ENCODE data around the gene ARL6. TPM values are rescaled to one million over a fixed set of nuclear protein-coding genes. Genes with fewer than 3 reads are reported as not detected.
"Not testable (repeated sequence)": the region's sequence is repeated elsewhere in the genome, so short reads cannot be mapped to it uniquely, and the experiment has no call there.

Gene ARL6
- total RNA-seq, 1 experiment from 2014 or later = 12.1 TPM

GRCh38 chr3:97830638-97831037, 66.1 kb downstream of the ARL6 start:
- H3K79me2 ChIP-seq (ENCODE audit: low read length) = peaks cover 11% of the 10 kb centered on the region
- no peaks in the 10 kb centered on the region for H3F3A ChIP-seq (ENCODE audit: low read length, unreplicated experiment)
- intact Hi-C loops (cut with micrococcal nuclease) = no loop called here
- TF ChIP-seq EZH2phosphoT487 (IDR thresholded peaks at IDR 0.05; ENCODE audit: borderline replicate concordance, low read length) (no peak), CTCF (conservative IDR thresholded peaks at IDR 0.05; ENCODE audit: low read depth, low read length) (no peak)
- ChIA-PET CTCF (no interaction called here), POLR2A (ENCODE audit: unreplicated experiment) (no interaction called here)
- H3K9me2 ChIP-seq (replicated peaks; ENCODE audit: low read length) = no peaks in the 10 kb centered on the region
- BruUV-seq (replicated peaks) = no TSS peak
- H3K4me3 ChIP-seq (ENCODE audit: low read length) = no peak overlapping the region
- DNase-seq (no peak), ATAC-seq (no peak)
- H4K20me1 ChIP-seq (ENCODE audit: low read length) = no peaks in the 10 kb centered on the region
- H3K27me3 ChIP-seq (ENCODE audit: low read length) = no peaks in the 10 kb centered on the region
- H3K27ac ChIP-seq (ENCODE audit: low read length) = no peak overlapping the region
- H2AFZ ChIP-seq (ENCODE audit: low read length) = no peak overlapping the region
- no peak overlapping the region for H3K9ac ChIP-seq (ENCODE audit: low read length)
- no peaks in the 10 kb centered on the region for H3K9me3 ChIP-seq (ENCODE audit: low read length)
- H3K4me2 ChIP-seq (ENCODE audit: low read length) = no peak overlapping the region
- H3K4me1 ChIP-seq (ENCODE audit: insufficient read depth, low read length) = no peaks in the 10 kb centered on the region
- H3K36me3 ChIP-seq (ENCODE audit: low read depth, low read length) = no peaks in the 10 kb centered on the region

GRCh38 chr3:97831140-97831539, 66.6 kb downstream of the ARL6 start:
- intact Hi-C loops (cut with micrococcal nuclease) = no loop called here
- CTCF ChIA-PET = no interaction called here
- TF ChIP-seq EZH2 (IDR thresholded peaks at IDR 0.05; ENCODE audit: low read length, unreplicated experiment) = no peak
- TF ChIP-seq CTCF (conservative IDR thresholded peaks at IDR 0.05; ENCODE audit: low read depth, low read length) = no peak
- no peak for TF ChIP-seq EZH2phosphoT487 (IDR thresholded peaks at IDR 0.05; ENCODE audit: borderline replicate concordance, low read length)

GRCh38 chr3:97833184-97833583, 68.6 kb downstream of the ARL6 start:
- intact Hi-C loops (cut with micrococcal nuclease); CTCF ChIA-PET: not testable (repeated sequence)

More at GRCh38 chr3:97831140-97831539, 66.6 kb downstream of the ARL6 start:
- H3K9me2 ChIP-seq (replicated peaks; ENCODE audit: low read length) = no peaks in the 10 kb centered on the region
- H3K9ac ChIP-seq (ENCODE audit: low read length) = no peak overlapping the region
- H3K4me2 ChIP-seq (ENCODE audit: low read length) = no peak overlapping the region
- H3K4me1 ChIP-seq (ENCODE audit: insufficient read depth, low read length) = no peaks in the 10 kb centered on the region
- no peak overlapping the region for H3K4me3 ChIP-seq (ENCODE audit: low read length)
- no peak overlapping the region for H3K27ac ChIP-seq (ENCODE audit: low read length)
- H3K27me3 ChIP-seq (ENCODE audit: low read length) = no peaks in the 10 kb centered on the region
- ATAC-seq = no peak
- H3K79me2 ChIP-seq (ENCODE audit: low read length) = peaks cover 6% of the 10 kb centered on the region
- DNase-seq = no peak
- no peak overlapping the region for H2AFZ ChIP-seq (ENCODE audit: low read length)
- no peaks in the 10 kb centered on the region for H3F3A ChIP-seq (ENCODE audit: low read length, unreplicated experiment)
- no peaks in the 10 kb centered on the region for H3K36me3 ChIP-seq (ENCODE audit: low read depth, low read length)
- no peaks in the 10 kb centered on the region for H3K9me3 ChIP-seq (ENCODE audit: low read length)
- POLR2A ChIA-PET (ENCODE audit: unreplicated experiment) = interaction anchor here (0.7 kb wide), 1 partner anchor 10 kb away, joined by 8 read pairs; the partner anchor contains the start of gene CRYBG3
- BruUV-seq (replicated peaks) = no TSS peak
- H4K20me1 ChIP-seq (ENCODE audit: low read length) = no peaks in the 10 kb centered on the region

More at GRCh38 chr3:97833184-97833583, 68.6 kb downstream of the ARL6 start:
- H3K27ac ChIP-seq (ENCODE audit: low read length); BruUV-seq (replicated peaks); H4K20me1 ChIP-seq (ENCODE audit: low read length); H3K4me3 ChIP-seq (ENCODE audit: low read length); H3K4me2 ChIP-seq (ENCODE audit: low read length); H2AFZ ChIP-seq (ENCODE audit: low read length); ATAC-seq; POLR2A ChIA-PET (ENCODE audit: unreplicated experiment); DNase-seq; H3K4me1 ChIP-seq (ENCODE audit: insufficient read depth, low read length); H3K36me3 ChIP-seq (ENCODE audit: low read depth, low read length); H3K9me2 ChIP-seq (replicated peaks; ENCODE audit: low read length); H3K27me3 ChIP-seq (ENCODE audit: low read length); H3K9ac ChIP-seq (ENCODE audit: low read length); H3K9me3 ChIP-seq (ENCODE audit: low read length); H3K79me2 ChIP-seq (ENCODE audit: low read length); H3F3A ChIP-seq (ENCODE audit: low read length, unreplicated experiment): not testable (repeated sequence)
